GM04504 (cell line): ENCODE data around the gene SLC25A13.
"Not testable (repeated sequence)": the region's sequence is repeated elsewhere in the genome, so short reads cannot be mapped to it uniquely, and the experiment has no call there.

Source experiments
- DNase-seq: peaks from one replicate; pipeline ENCODE4 v3.0.0-alpha.2; 2012; ENCODE audit warnings: low read depth

SLC25A13 gene

GRCh38 chr7:96297446-96297845 is 24.5 kb downstream of the SLC25A13 start:
- not testable (repeated sequence) for DNase-seq

DNA sequence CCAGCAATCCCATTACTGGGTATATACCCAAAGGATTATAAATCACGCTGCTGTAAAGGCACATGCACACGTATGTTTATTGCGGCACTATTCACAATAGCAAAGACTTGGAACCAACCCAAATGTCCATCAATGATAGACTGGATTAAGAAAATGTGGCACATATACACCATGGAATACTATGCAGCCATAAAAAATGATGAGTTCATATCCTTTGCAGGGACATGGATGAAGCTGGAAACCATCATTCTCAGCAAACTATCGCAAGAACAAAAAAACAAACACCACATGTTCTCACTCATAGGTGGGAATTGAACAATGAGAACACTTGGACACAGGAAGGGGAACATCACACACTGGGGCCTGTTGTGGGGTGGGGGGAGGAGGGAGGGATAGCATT is 28.0 kb downstream of the SLC25A13 start:
- DNase-seq = not testable (repeated sequence)

DNA sequence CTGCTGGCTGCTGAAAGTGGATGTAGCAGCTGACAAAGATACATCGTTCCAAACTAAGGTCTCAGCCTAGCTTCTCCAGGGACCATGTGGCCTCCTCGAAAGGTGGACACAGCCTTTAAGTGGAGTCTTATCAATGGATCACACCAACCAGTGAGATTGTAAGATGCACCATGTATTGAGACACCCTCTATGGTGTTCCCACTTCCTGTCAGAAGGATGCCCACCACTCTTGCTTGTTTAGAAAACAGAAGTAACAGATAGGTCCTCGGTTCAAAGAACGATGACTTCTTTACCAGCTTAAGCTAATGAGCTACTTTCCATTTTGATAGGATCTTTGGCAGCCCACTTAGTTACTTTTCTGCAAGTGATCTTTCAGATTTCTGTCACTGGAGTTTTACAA is 34.3 kb downstream of the SLC25A13 start:
- no peak for DNase-seq

GRCh38 chr7:96287132-96287531 is 34.8 kb downstream of the SLC25A13 start:
- DNase-seq = no peak

DNA sequence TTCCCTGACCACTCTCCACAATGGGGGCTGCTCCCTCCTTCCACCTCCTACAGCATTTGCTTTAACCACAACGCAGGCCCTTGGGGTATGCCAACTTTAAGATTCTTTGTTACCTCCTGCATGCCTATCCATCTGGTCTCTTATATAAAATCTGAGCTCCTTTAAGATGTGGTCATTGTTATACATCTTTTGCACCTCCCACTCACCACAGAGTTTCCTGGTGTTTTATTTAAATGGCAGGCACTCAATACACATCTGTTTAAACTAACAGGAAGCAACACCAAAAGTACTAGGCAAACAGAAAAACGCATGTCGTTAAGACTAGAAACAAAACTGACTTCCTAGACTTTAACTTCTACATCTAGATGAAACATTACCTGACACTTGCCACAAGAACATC is 36.3 kb downstream of the SLC25A13 start:
- DNase-seq = no peak

DNA sequence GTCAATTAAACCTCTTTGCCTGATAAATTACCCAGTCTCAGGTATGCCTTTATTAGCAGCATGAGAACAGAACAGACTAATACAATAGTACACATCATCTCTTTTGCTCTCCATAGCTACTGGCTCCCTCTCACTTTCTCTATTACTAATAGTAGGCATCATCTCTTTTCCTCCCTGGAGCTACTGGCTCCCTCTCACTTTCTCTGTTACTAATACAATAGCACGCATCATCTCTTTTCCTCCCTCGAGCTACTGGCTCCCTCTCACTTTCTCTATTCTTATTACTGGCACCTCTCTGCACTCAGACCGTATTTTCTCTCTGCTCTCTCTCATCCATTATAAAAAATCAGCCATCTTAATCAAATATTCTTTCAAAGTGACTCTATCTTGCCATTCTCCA is 37.1 kb downstream of the SLC25A13 start:
- no peak for DNase-seq

- no peak for DNase-seq
Measured at GRCh38 chr7:96284240-96284639, 37.7 kb downstream of the SLC25A13 start.

GRCh38 chr7:96282835-96283234 is 39.1 kb downstream of the SLC25A13 start:
- DNase-seq = no peak

GRCh38 chr7:96277921-96278320 is 44.0 kb downstream of the SLC25A13 start:
- DNase-seq = no peak

DNA sequence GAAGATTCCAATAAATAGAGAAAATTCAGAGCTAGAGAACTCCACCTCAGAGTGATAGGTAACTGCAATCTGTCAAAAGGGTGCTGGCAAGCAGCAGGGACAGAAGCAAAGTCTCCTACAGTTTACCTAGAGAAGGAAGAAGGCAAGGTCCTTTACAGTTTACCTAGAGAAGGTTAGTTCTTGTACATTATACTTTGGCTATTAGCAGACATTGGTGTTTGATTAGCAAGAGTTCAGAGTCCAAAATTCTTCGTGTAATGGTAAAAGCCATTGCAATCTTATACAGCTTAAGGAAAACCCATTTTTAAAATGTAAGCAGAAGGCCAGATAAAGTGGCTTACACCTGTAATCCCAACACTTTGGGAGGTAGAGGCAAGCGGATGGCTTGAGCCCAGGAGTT is 45.9 kb downstream of the SLC25A13 start:
- no peak for DNase-seq

DNA sequence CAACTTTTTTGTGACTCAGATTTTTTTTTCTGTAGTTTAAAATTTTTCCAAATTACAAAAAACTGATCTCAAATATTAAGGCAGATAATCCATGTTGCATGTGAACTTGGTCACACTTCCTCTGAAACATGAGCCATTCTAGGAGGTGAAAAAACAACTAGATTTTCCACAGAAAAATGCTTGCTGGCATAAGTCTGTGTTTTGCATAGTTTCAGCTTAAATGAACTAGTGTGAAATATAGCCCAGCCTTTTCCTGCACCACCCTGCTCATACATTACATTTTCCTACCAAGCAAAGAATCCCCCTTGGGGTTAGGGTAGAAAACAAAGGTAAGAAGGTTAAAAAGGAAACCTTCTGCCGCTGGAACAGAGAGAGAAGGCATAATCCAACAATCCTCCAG is 48.2 kb downstream of the SLC25A13 start:
- DNase-seq = no peak

DNA sequence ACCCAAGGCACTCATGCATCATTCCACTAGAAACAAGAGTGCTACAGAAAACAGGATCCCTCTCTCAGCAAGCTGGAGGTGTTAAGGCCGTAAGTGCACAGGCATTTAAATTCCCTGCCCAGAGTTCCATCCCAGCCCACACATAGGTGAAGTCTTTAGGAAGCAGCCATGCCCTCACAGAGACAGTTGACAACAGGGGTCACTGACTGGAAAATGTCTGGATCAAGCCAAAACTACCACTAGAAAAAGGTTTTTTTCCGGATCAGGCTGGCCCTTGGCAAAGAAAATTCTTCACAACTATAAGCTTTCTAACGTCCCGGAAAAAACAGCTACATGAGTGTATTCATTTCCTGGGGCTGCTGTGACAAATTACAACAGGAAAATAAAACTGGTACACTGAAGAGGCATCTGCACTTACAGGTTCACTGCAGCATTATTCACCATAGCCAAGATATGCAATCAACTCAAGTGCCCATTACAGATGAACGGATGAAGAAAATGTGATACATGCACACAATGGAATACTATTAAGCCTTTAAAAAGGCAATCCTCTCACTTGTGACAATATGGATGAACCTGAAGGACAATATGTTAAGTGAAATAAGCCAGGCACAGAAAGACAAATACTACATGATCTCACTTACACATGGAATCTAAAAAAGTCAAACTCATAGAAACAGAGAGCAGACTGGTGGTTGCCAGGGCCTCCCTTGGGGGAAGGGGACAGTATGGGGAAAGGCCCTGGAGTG is 52.5 kb downstream of the SLC25A13 start:
- no peak for DNase-seq

- DNase-seq = no peak
Measured at GRCh38 chr7:96266580-96266979, 55.3 kb downstream of the SLC25A13 start.

DNA sequence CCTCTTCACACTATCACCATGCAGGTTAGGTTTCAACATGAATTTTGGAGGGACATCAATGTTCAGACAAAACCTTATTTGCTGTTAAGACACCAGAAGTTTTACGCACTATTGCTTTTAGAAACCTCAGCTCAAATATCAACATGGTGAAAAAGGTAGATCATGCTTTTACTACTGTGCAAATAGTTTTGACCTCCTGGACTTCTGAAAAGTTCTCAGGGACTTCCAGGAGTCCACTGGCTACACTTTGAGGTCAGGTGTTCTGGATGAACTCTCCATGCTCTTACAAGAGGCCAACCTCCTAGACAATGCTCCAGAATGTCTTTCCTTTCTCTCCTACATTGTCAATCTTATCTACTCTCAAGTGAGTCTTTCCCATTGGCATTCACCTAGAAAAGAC is 55.9 kb downstream of the SLC25A13 start:
- no peak for DNase-seq

- DNase-seq = no peak
Measured at GRCh38 chr7:96253964-96254363, 67.9 kb downstream of the SLC25A13 start.

GRCh38 chr7:96253441-96253840 is 68.5 kb downstream of the SLC25A13 start:
- DNase-seq = no peak

GRCh38 chr7:96250776-96251361 is 71.0 kb downstream of the SLC25A13 start:
- DNase-seq = no peak

DNA sequence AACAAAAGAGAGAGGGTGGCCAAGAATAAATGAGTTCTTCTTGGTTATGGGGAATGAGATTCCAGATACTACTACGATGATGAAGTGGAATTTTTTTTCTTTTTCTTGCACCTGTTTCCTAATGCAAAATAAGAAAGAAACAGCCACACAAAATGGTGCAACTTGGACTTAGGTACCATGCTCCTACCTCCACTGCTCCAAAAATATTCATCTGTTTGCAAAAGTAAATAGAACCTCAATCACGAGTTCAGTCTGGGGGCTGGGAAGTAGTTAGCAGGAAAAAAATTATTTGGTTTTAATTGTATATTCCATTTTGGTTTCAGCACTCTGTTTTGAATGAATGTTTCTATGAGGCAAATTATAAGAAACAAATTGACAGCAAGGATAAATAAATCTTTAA is 73.5 kb downstream of the SLC25A13 start:
- no peak for DNase-seq

GRCh38 chr7:96246919-96247318 is 75.0 kb downstream of the SLC25A13 start:
- no peak for DNase-seq

- DNase-seq = no peak
Measured at GRCh38 chr7:96244992-96245292, 77.0 kb downstream of the SLC25A13 start.

- DNase-seq = no peak
Measured at GRCh38 chr7:96244244-96244991, 77.5 kb downstream of the SLC25A13 start.

- no peak for DNase-seq
Measured at GRCh38 chr7:96243241-96243640, 78.7 kb downstream of the SLC25A13 start.

GRCh38 chr7:96241855-96242254 is 80.0 kb downstream of the SLC25A13 start:
- DNase-seq = no peak
